SK-N-SH treated with all-trans-retinoic acid at 6 μM for 48 hours (cell line): ENCODE data around the gene HEATR3.

Source experiments
- ATAC-seq: fragments of 200-7000 bp; cut with Tn5 transposase; 3 replicates; pipeline ENCODE4 v1.9.1; 2020; ENCODE audit warnings: mild to moderate bottlenecking, moderate library complexity
- ARNTL ChIP-seq: fragments of 450-650 bp; formaldehyde crosslinking; IDR thresholded peaks from 2 replicates; pipeline ENCODE4 v1.5.0; 2020; ENCODE audit warnings: low read depth, mild to moderate bottlenecking, moderate library complexity, borderline replicate concordance
- BACH2 ChIP-seq: fragments of 250-450 bp; sonication (Bioruptor Pico); IDR thresholded peaks from 2 replicates; pipeline ENCODE4 v1.9.0; 2021; ENCODE audit warnings: mild to moderate bottlenecking, borderline replicate concordance
- CSDC2 ChIP-seq: fragments of 250-450 bp; sonication (Bioruptor Pico); IDR thresholded peaks from 2 replicates; pipeline ENCODE4 v1.5.0; 2020; ENCODE audit warnings: mild to moderate bottlenecking, moderate library complexity
- ESRRG ChIP-seq: fragments of 250-450 bp; sonication (Bioruptor Pico); IDR thresholded peaks from 2 replicates; pipeline ENCODE4 v1.6.1; 2021; ENCODE audit warnings: mild to moderate bottlenecking
- GLIS3 ChIP-seq: fragments of 250-450 bp; sonication (Bioruptor Pico); IDR thresholded peaks from 2 replicates; pipeline ENCODE4 v1.5.0; 2020; ENCODE audit warnings: mild to moderate bottlenecking, moderate library complexity
- ISL1 ChIP-seq: fragments of 250-450 bp; sonication (Bioruptor Pico); IDR thresholded peaks from 2 replicates; pipeline ENCODE4 v2.1.2; 2022; ENCODE audit warnings: mild to moderate bottlenecking, moderate library complexity
- OSR1 ChIP-seq: fragments of 250-450 bp; sonication (Bioruptor Pico); IDR thresholded peaks from 2 replicates; pipeline ENCODE4 v1.8.0; 2022; ENCODE audit warnings: moderate library complexity, mild to moderate bottlenecking, inconsistent platforms
- RARB ChIP-seq: fragments of 250-450 bp; sonication (Bioruptor Pico); IDR thresholded peaks from 2 replicates; pipeline ENCODE4 v1.8.0; 2021; ENCODE audit warnings: mild to moderate bottlenecking, moderate library complexity
- SNAI2 ChIP-seq: fragments of 250-450 bp; sonication (Bioruptor Pico); IDR thresholded peaks from 2 replicates; pipeline ENCODE4 v1.5.0; 2020; ENCODE audit warnings: mild to moderate bottlenecking, moderate library complexity
- TCF4 ChIP-seq: fragments of 250-450 bp; sonication (Bioruptor Pico); IDR thresholded peaks from 2 replicates; pipeline ENCODE4 v1.8.0; 2021; ENCODE audit warnings: mild to moderate bottlenecking, moderate library complexity, borderline replicate concordance
- TOX ChIP-seq: fragments of 250-450 bp; sonication (Bioruptor Pico); IDR thresholded peaks from 2 replicates; pipeline ENCODE4 v1.8.0; 2021; ENCODE audit warnings: mild to moderate bottlenecking, moderate library complexity, borderline replicate concordance
- ZC3H10 ChIP-seq: fragments of 250-450 bp; sonication (Bioruptor Pico); IDR thresholded peaks from 2 replicates; pipeline ENCODE4 v1.5.1; 2021; ENCODE audit warnings: mild to moderate bottlenecking, moderate library complexity
- ZFP3 ChIP-seq: fragments of 250-450 bp; sonication (Bioruptor Pico); IDR thresholded peaks from 2 replicates; pipeline ENCODE4 v1.5.0; 2020; ENCODE audit warnings: mild to moderate bottlenecking, moderate library complexity
- ZFP30 ChIP-seq: fragments of 450-650 bp; formaldehyde crosslinking; IDR thresholded peaks from 2 replicates; pipeline ENCODE4 v1.5.0; 2022; ENCODE audit warnings: mild to moderate bottlenecking, moderate library complexity
- ZNF565 ChIP-seq: fragments of 450-650 bp; formaldehyde crosslinking; conservative IDR thresholded peaks from 2 replicates; pipeline ENCODE4 v1.5.0; 2020; ENCODE audit warnings: low read depth, mild to moderate bottlenecking, moderate library complexity
- ZNF70 ChIP-seq: fragments of 450-650 bp; formaldehyde crosslinking; IDR thresholded peaks from 2 replicates; pipeline ENCODE4 v1.5.0; 2020; ENCODE audit warnings: mild to moderate bottlenecking, moderate library complexity
- ZNF8 ChIP-seq: fragments of 450-650 bp; formaldehyde crosslinking; IDR thresholded peaks from 2 replicates; pipeline ENCODE4 v1.5.0; 2020; ENCODE audit warnings: mild to moderate bottlenecking, moderate library complexity
- TF ChIP-seq, protein P1 (sequence below): fragments of 250-450 bp; sonication (Bioruptor Pico); IDR thresholded peaks from 2 replicates; pipeline ENCODE4 v1.5.0; 2020; ENCODE audit warnings: mild to moderate bottlenecking, moderate library complexity
- TF ChIP-seq, protein P2 (sequence below): fragments of 250-450 bp; sonication (Bioruptor Pico); IDR thresholded peaks from 2 replicates; pipeline ENCODE4 v1.8.0; 2021; ENCODE audit warnings: low read depth, mild to moderate bottlenecking, moderate library complexity, borderline replicate concordance
- TF ChIP-seq, protein P3 (sequence below): fragments of 250-450 bp; sonication (Bioruptor Pico); IDR thresholded peaks from 2 replicates; pipeline ENCODE4 v1.5.1; 2020; ENCODE audit warnings: low read depth, mild to moderate bottlenecking, moderate library complexity
- TF ChIP-seq, protein P4 (sequence below): fragments of 250-450 bp; sonication (Bioruptor Pico); IDR thresholded peaks from 2 replicates; pipeline ENCODE4 v1.8.0; 2020; ENCODE audit warnings: mild to moderate bottlenecking, moderate library complexity, borderline replicate concordance
- TF ChIP-seq, protein P5 (sequence below): fragments of 250-450 bp; sonication (Bioruptor Pico); IDR thresholded peaks from 2 replicates; pipeline ENCODE4 v1.5.1; 2021; ENCODE audit warnings: mild to moderate bottlenecking, moderate library complexity

Gene HEATR3, protein sequence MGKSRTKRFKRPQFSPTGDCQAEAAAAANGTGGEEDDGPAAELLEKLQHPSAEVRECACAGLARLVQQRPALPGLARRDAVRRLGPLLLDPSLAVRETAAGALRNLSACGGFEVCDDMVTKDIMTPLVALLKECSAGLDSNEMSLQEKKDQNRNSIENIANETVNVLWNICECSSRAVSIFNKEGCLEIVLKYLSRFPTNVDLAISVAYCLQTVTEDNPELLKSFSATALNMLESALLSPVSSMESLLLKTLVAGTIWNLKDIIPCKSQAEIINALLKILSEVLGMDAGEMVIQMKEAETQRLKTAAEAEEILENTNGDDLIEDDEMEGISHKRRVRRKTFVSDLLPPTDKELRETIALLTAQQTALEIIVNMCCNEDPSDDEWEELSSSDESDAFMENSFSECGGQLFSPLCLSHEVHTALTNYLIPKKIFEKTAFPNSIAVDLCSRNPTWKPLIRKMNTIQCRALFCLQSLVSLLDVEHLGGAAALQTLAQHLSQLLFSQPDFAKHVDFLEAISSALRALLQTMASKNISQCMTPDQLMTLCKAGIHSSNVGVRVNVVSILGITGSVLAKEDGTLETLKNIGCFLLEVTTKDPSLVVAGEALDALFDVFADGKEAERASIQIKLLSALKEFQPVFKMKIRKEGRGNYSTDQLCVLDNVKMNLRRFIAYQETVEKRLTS

DNA sequence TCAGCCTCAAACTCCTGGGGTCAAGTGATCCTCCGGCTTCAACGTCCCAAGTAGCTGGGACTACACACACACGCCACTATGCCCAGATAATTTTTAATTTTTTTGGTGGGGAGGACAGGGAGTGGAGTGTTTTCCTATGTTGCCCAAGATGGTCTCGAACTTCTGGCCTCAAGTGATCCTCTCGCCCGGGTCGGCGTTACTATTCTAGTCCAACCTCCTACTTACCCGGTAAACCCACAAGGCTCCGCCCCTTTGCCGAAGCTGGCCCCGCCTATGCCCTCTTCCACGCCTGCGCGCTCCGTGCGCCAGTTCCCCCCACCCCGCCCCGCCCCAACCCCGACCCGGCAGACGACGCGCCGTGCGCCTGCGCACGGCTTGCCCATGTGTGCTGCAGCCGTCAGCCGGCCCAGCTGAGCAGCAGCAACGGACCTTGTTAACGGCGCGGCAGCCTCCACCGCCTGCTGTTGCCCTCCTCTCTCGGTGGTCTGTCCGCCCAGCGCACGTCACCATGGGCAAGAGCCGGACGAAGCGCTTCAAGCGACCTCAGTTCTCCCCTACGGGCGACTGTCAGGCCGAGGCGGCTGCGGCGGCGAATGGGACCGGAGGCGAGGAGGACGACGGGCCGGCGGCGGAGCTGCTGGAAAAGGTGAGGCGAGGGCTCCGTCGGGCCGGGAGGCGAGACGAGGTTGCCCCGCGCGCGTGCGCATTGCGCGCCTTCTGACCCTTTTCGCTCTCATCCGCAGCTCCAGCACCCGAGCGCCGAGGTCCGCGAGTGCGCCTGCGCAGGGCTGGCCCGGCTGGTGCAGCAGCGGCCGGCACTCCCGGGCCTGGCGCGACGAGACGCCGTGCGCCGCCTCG, at the start of gene HEATR3:
TSS of gene HEATR3 (plus strand) at position 347 of the 858 bp plus-strand sequence. CDS start at position 509, 162 bp downstream.
- ATAC-seq: peak; percentile 95
- no peak for TF ChIP-seq TCF4 (CRISPR knock-in tag)
- 0 out of 2 replicates have a peak, but pooled peaks have one; percentile 31 for TF ChIP-seq CSDC2 (CRISPR knock-in tag)
- TF ChIP-seq ZC3H10 (CRISPR knock-in tag): no peak
- TF ChIP-seq SNAI2: peak; percentile 91; the same call in 1 of the 2 replicates
- TF ChIP-seq, protein P1, sequence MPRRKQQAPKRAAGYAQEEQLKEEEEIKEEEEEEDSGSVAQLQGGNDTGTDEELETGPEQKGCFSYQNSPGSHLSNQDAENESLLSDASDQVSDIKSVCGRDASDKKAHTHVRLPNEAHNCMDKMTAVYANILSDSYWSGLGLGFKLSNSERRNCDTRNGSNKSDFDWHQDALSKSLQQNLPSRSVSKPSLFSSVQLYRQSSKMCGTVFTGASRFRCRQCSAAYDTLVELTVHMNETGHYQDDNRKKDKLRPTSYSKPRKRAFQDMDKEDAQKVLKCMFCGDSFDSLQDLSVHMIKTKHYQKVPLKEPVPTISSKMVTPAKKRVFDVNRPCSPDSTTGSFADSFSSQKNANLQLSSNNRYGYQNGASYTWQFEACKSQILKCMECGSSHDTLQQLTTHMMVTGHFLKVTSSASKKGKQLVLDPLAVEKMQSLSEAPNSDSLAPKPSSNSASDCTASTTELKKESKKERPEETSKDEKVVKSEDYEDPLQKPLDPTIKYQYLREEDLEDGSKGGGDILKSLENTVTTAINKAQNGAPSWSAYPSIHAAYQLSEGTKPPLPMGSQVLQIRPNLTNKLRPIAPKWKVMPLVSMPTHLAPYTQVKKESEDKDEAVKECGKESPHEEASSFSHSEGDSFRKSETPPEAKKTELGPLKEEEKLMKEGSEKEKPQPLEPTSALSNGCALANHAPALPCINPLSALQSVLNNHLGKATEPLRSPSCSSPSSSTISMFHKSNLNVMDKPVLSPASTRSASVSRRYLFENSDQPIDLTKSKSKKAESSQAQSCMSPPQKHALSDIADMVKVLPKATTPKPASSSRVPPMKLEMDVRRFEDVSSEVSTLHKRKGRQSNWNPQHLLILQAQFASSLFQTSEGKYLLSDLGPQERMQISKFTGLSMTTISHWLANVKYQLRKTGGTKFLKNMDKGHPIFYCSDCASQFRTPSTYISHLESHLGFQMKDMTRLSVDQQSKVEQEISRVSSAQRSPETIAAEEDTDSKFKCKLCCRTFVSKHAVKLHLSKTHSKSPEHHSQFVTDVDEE (CRISPR knock-in tag): peak; percentile 72; the same call in 1 of the 2 replicates
- TF ChIP-seq BACH2: no peak
- TF ChIP-seq, protein P2, sequence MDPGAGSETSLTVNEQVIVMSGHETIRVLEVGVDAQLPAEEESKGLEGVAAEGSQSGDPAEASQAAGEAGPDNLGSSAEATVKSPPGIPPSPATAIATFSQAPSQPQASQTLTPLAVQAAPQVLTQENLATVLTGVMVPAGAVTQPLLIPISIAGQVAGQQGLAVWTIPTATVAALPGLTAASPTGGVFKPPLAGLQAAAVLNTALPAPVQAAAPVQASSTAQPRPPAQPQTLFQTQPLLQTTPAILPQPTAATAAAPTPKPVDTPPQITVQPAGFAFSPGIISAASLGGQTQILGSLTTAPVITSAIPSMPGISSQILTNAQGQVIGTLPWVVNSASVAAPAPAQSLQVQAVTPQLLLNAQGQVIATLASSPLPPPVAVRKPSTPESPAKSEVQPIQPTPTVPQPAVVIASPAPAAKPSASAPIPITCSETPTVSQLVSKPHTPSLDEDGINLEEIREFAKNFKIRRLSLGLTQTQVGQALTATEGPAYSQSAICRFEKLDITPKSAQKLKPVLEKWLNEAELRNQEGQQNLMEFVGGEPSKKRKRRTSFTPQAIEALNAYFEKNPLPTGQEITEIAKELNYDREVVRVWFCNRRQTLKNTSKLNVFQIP (CRISPR knock-in tag): no peak
- TF ChIP-seq, protein P3, sequence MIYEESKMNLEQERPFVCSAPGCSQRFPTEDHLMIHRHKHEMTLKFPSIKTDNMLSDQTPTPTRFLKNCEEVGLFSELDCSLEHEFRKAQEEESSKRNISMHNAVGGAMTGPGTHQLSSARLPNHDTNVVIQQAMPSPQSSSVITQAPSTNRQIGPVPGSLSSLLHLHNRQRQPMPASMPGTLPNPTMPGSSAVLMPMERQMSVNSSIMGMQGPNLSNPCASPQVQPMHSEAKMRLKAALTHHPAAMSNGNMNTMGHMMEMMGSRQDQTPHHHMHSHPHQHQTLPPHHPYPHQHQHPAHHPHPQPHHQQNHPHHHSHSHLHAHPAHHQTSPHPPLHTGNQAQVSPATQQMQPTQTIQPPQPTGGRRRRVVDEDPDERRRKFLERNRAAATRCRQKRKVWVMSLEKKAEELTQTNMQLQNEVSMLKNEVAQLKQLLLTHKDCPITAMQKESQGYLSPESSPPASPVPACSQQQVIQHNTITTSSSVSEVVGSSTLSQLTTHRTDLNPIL (CRISPR knock-in tag): no peak
- peak; percentile 98 for TF ChIP-seq ZFP3 (CRISPR knock-in tag)
- TF ChIP-seq TOX (CRISPR knock-in tag): no peak
- peak; percentile 53; the same call in 1 of the 2 replicates for TF ChIP-seq ZNF565 (CRISPR knock-in tag)
- no peak for TF ChIP-seq OSR1
- 0 out of 2 replicates have a peak, but pooled peaks have one; percentile 45 for TF ChIP-seq ZNF8

DNA sequence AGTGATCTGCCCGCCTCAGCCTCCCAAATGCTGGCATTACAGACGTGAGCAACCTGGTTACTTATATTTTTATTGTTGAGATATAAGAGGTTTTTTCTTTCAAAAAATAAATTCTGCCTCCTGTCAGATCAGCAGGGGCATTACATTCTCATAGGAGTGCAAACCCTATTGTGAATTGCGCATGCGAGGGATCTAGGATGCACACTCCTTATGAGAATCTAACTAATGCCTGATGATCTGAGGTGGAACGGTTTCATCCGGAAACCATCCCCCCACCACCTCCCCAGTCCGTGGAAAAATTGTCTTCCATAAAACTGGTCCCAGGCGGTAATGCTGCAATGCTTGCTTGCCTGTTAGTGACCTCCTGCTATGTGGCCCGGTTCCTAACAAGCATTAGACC, 48.2 kb upstream of the HEATR3 start:
- no peak for ATAC-seq
- TF ChIP-seq ZC3H10 (CRISPR knock-in tag): no peak
- TF ChIP-seq, protein P4, sequence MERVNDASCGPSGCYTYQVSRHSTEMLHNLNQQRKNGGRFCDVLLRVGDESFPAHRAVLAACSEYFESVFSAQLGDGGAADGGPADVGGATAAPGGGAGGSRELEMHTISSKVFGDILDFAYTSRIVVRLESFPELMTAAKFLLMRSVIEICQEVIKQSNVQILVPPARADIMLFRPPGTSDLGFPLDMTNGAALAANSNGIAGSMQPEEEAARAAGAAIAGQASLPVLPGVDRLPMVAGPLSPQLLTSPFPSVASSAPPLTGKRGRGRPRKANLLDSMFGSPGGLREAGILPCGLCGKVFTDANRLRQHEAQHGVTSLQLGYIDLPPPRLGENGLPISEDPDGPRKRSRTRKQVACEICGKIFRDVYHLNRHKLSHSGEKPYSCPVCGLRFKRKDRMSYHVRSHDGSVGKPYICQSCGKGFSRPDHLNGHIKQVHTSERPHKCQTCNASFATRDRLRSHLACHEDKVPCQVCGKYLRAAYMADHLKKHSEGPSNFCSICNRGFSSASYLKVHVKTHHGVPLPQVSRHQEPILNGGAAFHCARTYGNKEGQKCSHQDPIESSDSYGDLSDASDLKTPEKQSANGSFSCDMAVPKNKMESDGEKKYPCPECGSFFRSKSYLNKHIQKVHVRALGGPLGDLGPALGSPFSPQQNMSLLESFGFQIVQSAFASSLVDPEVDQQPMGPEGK (CRISPR knock-in tag): no peak
- TF ChIP-seq ZFP30 (CRISPR knock-in tag): no peak
- no peak for TF ChIP-seq ZNF70 (CRISPR knock-in tag)
- no peak for TF ChIP-seq ARNTL (CRISPR knock-in tag)
- TF ChIP-seq ZNF8: no peak
- TF ChIP-seq, protein P5, sequence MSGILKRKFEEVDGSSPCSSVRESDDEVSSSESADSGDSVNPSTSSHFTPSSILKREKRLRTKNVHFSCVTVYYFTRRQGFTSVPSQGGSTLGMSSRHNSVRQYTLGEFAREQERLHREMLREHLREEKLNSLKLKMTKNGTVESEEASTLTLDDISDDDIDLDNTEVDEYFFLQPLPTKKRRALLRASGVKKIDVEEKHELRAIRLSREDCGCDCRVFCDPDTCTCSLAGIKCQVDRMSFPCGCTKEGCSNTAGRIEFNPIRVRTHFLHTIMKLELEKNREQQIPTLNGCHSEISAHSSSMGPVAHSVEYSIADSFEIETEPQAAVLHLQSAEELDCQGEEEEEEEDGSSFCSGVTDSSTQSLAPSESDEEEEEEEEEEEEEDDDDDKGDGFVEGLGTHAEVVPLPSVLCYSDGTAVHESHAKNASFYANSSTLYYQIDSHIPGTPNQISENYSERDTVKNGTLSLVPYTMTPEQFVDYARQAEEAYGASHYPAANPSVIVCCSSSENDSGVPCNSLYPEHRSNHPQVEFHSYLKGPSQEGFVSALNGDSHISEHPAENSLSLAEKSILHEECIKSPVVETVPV (CRISPR knock-in tag): no peak
- TF ChIP-seq TCF4 (CRISPR knock-in tag): no peak
- no peak for TF ChIP-seq ISL1 (CRISPR knock-in tag)
- TF ChIP-seq ZNF565 (CRISPR knock-in tag): no peak
- TF ChIP-seq RARB (CRISPR knock-in tag): no peak
- no peak for TF ChIP-seq ESRRG (CRISPR knock-in tag)
- no peak for TF ChIP-seq TOX (CRISPR knock-in tag)
- TF ChIP-seq OSR1: no peak
- TF ChIP-seq, protein P1 (CRISPR knock-in tag): no peak
- no peak for TF ChIP-seq GLIS3 (CRISPR knock-in tag)
- TF ChIP-seq, protein P2 (CRISPR knock-in tag): no peak
